GM12873 (cell line): ENCODE measurements around the gene CTNNA2.

ENCODE experiments used
- CTCF ChIP-seq: IDR thresholded peaks from 2 replicates; pipeline ENCODE4 v1.5.1; 2012; ENCODE audit warnings: low read depth, mild to moderate bottlenecking, moderate library complexity, low read length, control low read depth; ENCODE audit not compliant: insufficient read depth; ENCODE audit errors: missing control alignments

CTNNA2 gene

GRCh38 chr2:80340022-80340421, 827.2 kb downstream of the CTNNA2 start:
- TF ChIP-seq CTCF, result no peak

DNA sequence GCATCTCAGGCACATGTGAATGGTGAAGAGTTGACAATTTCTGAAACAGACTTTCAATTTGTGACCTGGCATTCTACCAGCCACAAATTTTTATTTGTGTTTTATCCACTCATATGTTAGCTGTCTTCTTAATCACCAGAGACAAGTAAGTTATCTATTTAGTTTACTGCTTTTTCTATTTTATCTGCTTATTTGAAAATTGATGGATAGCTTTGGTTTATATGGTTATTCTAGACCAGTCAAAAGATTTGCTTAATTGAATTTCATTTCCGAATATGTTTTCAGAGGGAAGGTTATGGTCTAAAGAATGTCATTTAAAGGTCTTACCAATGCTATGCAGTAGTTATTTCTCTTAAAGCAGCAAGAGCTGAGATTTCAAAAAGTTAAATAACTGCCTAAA, 835.2 kb downstream of the CTNNA2 start:
- TF ChIP-seq CTCF, result no peak

- TF ChIP-seq CTCF, result no peak
These were observed 836.1 kb downstream of the CTNNA2 start for GRCh38 chr2:80348953-80349352.

DNA sequence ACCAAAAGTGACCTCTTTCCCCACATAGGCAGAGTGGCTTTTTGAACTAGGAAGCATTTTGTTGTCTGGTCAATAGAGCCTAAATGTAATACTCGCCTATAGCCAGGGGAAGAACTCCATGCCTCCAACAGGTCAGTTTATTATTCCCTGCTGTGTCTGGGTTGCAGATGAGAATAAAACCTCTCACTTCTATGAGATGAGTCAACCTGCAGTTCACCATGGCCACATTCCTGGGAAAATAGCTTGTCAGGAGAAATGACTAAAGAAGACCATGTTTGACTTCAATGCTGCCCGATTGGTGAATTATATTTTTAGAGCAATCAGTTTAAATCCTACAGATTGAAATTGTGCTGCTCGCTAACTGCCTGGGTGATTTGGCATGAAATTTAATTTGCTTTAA, 838.4 kb downstream of the CTNNA2 start:
- TF ChIP-seq CTCF, result no peak

DNA sequence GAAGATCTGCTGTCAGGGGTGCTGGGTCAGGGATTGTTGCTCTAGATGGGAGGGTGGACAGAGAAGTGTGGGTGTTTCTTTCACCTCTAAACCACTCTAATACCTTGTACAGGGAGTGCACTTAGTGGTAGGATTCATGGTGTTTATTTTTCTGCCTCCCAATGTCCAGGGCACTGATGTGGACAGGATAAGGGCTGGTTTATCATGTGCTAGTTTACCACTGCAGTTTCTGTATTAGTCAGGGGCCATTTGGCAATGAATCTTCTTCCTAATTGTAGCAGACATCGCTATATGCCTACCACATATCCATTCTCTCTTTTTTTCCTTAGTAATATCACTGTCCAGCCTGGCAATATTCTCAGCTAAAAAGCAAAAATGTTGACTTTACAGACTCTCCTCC, 842.0 kb downstream of the CTNNA2 start:
- no peak for TF ChIP-seq CTCF

GRCh38 chr2:80361904-80362303, 849.1 kb downstream of the CTNNA2 start:
- TF ChIP-seq CTCF, result no peak

GRCh38 chr2:80363330-80363729, 850.5 kb downstream of the CTNNA2 start:
- no peak for TF ChIP-seq CTCF
